Left ventricle myocardium inferior (tissue), 1 donor: ENCODE results near the gene C1QL1. TPM values are rescaled to one million over a fixed set of nuclear protein-coding genes. Genes with fewer than 3 reads are reported as not detected.

ENCODE experiments used
- DNase-seq: peaks from one replicate; pipeline ENCODE4 v3.0.0-alpha.2; 2020
- H3K27ac ChIP-seq: fragments of 200-600 bp; replicated peaks from 2 replicates; pipeline ENCODE4 v1.8.0; 2021
- H3K27me3 ChIP-seq: fragments of 200-600 bp; 2 replicates; pipeline ENCODE4 v1.8.0; 2021; ENCODE audit warnings: low read depth
- H3K36me3 ChIP-seq: fragments of 200-600 bp; 2 replicates; pipeline ENCODE4 v1.8.0; 2021
- H3K4me1 ChIP-seq: fragments of 200-600 bp; 2 replicates; pipeline ENCODE4 v1.8.0; 2021
- H3K4me3 ChIP-seq: fragments of 200-600 bp; 2 replicates; pipeline ENCODE4 v1.8.0; 2021; ENCODE audit warnings: mild to moderate bottlenecking, moderate library complexity
- H3K9me3 ChIP-seq: fragments of 200-600 bp; replicated peaks from 2 replicates; pipeline ENCODE4 v1.8.0; 2021
- intact Hi-C: fragments of 100-400 bp; cut with micrococcal nuclease; formaldehyde crosslinking; loops from one replicate; pipeline ENCODE4 v1.11.0; 2022
- total RNA-seq: library from RNA; stranded (reverse); fragmentation: NEBNext Ultra II Directional; extraction: Animal tissue kit (Norgen Biotek cat#: 25700); gene quantifications from one replicate; pipeline ENCODE4 v1.2.1, GENCODE V29; 2021
- TF ChIP-seq, protein P1 (sequence below): fragments of 200-600 bp; IDR thresholded peaks from 2 replicates; pipeline ENCODE4 v1.8.0; 2021; ENCODE audit warnings: antibody characterized with exemption, mild to moderate bottlenecking, borderline replicate concordance
- donor health status: DM: no; HTN: yes; CAD: no; lungs with severe emphysema.

C1QL1 gene
- total RNA-seq, 1 donor from 2014 or later: 0.74 TPM

DNA sequence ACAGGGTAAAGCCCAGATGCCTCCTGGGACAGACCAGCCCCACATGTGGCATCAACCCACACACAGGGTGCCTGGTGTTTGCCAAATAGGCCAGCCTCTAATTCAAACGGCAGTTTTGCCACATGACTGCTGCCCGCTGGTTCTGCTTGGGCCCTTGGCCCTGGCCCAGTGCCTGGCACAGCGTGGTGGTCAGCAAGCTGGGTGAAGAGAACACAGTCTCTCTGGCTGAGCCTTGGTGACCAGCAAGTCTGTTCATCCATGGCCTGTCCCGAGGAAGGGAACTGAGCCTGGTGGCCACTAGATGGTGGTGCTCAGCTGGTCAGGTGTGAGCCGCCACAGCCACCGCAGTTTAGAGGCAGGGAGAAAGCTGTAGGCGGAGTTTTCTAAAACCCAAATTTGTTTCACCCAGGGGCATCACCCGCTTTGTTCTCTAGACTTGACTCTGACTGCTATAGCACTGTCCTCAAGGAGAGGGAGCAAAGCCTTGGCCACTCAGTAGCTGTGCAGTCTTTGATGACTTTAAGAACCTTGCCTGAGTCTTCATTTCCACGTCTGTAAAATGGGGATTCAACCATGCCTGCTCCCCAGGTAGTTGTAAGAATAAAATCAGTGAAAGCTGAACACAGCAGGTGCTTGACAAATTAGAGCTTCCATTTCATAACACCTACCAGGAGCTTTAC lies 48.1 kb downstream of the C1QL1 start:
- peak; percentile 78 for DNase-seq
- H3K27ac ChIP-seq: peak overlapping the region; percentile 85
- intact Hi-C loops: loop anchor here (1.0 kb wide), 1 partner anchor 101 kb away; no protein-coding TSS in a partner anchor

DNA sequence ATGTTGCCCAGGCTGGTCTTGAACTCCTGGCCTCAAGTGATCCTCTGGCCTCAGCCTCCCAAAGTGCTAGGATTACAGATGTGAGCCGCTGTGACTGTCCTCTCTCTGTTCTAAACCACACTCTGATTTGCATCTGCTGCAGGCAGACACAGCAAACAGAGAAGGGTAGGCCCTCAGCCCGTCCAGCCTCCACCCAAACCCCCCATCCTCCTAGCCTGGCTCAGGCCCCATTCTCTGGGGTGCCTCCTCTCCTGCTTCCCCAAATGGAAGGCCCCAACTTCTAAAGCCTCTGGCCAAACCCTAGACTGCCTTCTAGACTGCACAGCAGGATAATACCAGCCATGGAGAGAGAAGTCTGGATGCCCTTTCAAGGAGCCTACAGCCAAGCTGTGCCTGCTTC lies 48.7 kb downstream of the C1QL1 start:
- Histone ChIP-seq H3K27me3 (peaks cover 9% of the 10 kb centered on the region), H3K27ac (no peak overlapping the region), H3K36me3 (no peaks in the 10 kb centered on the region), H3K4me3 (no peak overlapping the region), H3K4me1 (peaks cover 62% of the 10 kb centered on the region), H3K9me3 (no peaks in the 10 kb centered on the region)
- DNase-seq: no peak
- intact Hi-C loops: no loop called here
- TF ChIP-seq, protein P1, sequence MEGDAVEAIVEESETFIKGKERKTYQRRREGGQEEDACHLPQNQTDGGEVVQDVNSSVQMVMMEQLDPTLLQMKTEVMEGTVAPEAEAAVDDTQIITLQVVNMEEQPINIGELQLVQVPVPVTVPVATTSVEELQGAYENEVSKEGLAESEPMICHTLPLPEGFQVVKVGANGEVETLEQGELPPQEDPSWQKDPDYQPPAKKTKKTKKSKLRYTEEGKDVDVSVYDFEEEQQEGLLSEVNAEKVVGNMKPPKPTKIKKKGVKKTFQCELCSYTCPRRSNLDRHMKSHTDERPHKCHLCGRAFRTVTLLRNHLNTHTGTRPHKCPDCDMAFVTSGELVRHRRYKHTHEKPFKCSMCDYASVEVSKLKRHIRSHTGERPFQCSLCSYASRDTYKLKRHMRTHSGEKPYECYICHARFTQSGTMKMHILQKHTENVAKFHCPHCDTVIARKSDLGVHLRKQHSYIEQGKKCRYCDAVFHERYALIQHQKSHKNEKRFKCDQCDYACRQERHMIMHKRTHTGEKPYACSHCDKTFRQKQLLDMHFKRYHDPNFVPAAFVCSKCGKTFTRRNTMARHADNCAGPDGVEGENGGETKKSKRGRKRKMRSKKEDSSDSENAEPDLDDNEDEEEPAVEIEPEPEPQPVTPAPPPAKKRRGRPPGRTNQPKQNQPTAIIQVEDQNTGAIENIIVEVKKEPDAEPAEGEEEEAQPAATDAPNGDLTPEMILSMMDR: no peak

More for the DNA sequence above, 48.1 kb downstream of the C1QL1 start:
- H3K4me1 ChIP-seq: peaks cover 62% of the 10 kb centered on the region
- TF ChIP-seq, protein P1: peak; percentile 89
- no peaks in the 10 kb centered on the region for H3K9me3 ChIP-seq
- H3K27me3 ChIP-seq: peaks cover 6% of the 10 kb centered on the region
- no peak overlapping the region for H3K4me3 ChIP-seq
- no peaks in the 10 kb centered on the region for H3K36me3 ChIP-seq

GRCh38 chr17:44918006-44918405 lies 50.1 kb downstream of the C1QL1 start:
- DNase-seq: no peak
- Histone ChIP-seq H3K27ac (no peak overlapping the region), H3K9me3 (no peaks in the 10 kb centered on the region), H3K36me3 (no peaks in the 10 kb centered on the region), H3K27me3 (peaks cover 21% of the 10 kb centered on the region), H3K4me3 (no peak overlapping the region), H3K4me1 (peaks cover 57% of the 10 kb centered on the region)
- intact Hi-C loops: no loop called here
- TF ChIP-seq, protein P1: no peak

DNA sequence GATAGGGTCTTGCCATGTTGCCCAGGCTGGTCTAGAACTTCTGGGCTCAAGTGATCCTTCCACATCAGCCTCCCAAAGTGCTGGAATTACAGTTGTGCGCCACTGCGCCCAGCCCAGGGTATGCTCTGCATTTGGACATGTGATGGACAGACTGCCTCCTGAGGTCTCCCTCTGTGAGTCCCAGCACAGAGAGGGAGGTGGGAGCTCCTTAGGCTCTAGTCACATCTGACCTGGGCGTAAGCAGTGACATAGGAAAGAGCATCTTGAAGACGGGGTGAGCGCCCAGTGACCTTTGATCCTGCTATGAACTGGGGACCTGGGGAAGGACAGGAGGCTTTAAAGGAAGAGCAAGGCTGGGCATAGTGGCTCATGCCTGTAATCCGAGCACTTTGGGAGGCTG lies 50.6 kb downstream of the C1QL1 start:
- Histone ChIP-seq H3K27me3 (peaks cover 26% of the 10 kb centered on the region), H3K4me1 (peaks cover 51% of the 10 kb centered on the region), H3K4me3 (no peak overlapping the region), H3K36me3 (no peaks in the 10 kb centered on the region), H3K9me3 (no peaks in the 10 kb centered on the region), H3K27ac (peak overlapping the region; percentile 79)
- no peak for DNase-seq
- intact Hi-C loops: no loop called here
- TF ChIP-seq, protein P1: no peak

- intact Hi-C loops: no loop called here
- no peaks in the 10 kb centered on the region for H3K9me3 ChIP-seq
- DNase-seq: peak; percentile 73
Observed at GRCh38 chr17:44916781-44917241, 51.3 kb downstream of the C1QL1 start.

More at GRCh38 chr17:44916781-44917241, 51.3 kb downstream of the C1QL1 start:
- TF ChIP-seq, protein P1: no peak
- Histone ChIP-seq H3K4me1 (peaks cover 46% of the 10 kb centered on the region), H3K36me3 (no peaks in the 10 kb centered on the region), H3K4me3 (no peak overlapping the region), H3K27ac (peak overlapping the region; percentile 79), H3K27me3 (peaks cover 32% of the 10 kb centered on the region)
